Esophagus muscularis mucosa (tissue), 4 donors: ENCODE measurements around the gene PQBP1. TPM values are rescaled to one million over a fixed set of nuclear protein-coding genes. Genes with fewer than 3 reads are reported as not detected.

Experiments
- DNase-seq: peaks from one replicate; pipeline ENCODE4 v3.0.0-alpha.2; 2017; ENCODE audit errors: extremely low spot score
- H3K27ac ChIP-seq, 4 donors: fragments of 200-600 bp; sonication (generic); replicated peaks in 1 of 4; 1 replicate in 3 of 4; 2 replicates in 1 of 4; pipeline ENCODE4 v1.5.1; 2016 to 2019; ENCODE audit warnings: mild to moderate bottlenecking in 1 of 4
- H3K27me3 ChIP-seq, 4 donors: fragments of 200-600 bp; sonication (generic); one replicate each; pipeline versions ENCODE4 v1.5.1 to v1.6.0; 2016 to 2019
- H3K36me3 ChIP-seq, 4 donors: fragments of 200-600 bp; sonication (generic); one replicate each; pipeline ENCODE4 v1.5.1; 2016 to 2019
- H3K4me1 ChIP-seq, 4 donors: fragments of 200-600 bp; sonication (generic); one replicate each; pipeline ENCODE4 v1.5.1; 2016 to 2019
- H3K4me3 ChIP-seq, 4 donors: fragments of 200-600 bp; sonication (generic); 1 replicate in 2 of 4; 2 replicates in 2 of 4; pipeline ENCODE4 v1.5.1; 2016 to 2019; ENCODE audit warnings: mild to moderate bottlenecking in 4 of 4, moderate library complexity in 1 of 4
- H3K9me3 ChIP-seq, 4 donors: fragments of 200-600 bp; sonication (generic); 1 replicate in 3 of 4; 2 replicates in 1 of 4; pipeline ENCODE4 v1.5.1; 2016 to 2019
- EP300 ChIP-seq: sonication (generic); formaldehyde crosslinking; IDR thresholded peaks from one replicate; pipeline ENCODE4 v1.6.1; 2017; ENCODE audit warnings: antibody characterized with exemption
- POLR2A ChIP-seq: fragments of 450-650 bp; IDR thresholded peaks from one replicate; pipeline ENCODE4 v1.6.1; 2017; ENCODE audit warnings: antibody characterized with exemption, moderate library complexity, mild to moderate bottlenecking, low read depth
- POLR2AphosphoS5 ChIP-seq, 2 donors: sonication (generic); formaldehyde crosslinking; IDR thresholded peaks; one replicate each; pipeline ENCODE4 v1.6.1; 2017; ENCODE audit warnings: antibody characterized with exemption in 2 of 2
- WGBS: methylation state at CpG from one replicate; pipeline ENCODE4 v1.1.5; 2018; 5-methylcytosine and 5-hydroxymethylcytosine counted together
- intact Hi-C: fragments of 100-400 bp; cut with DNase I; formaldehyde crosslinking; loops from one replicate; pipeline ENCODE4 v1.15.1; 2023
- total RNA-seq, 4 donors: library from RNA; depleted of rRNA; stranded (reverse); fragments of >200 nt; gene quantifications; one replicate each; pipeline versions ENCODE4 v1.1.0 to v1.2.1, GENCODE V29; 2016
- TF ChIP-seq, protein P1 (sequence below), 3 experiments: fragments of 200-600 bp in 2 of 3; fragments of 450-650 bp in 1 of 3; sonication (generic) in 2 of 3; IDR thresholded peaks; one replicate each; pipeline ENCODE4 v1.5.1; 2017 to 2019; ENCODE audit warnings: antibody characterized with exemption in 3 of 3, mild to moderate bottlenecking in 2 of 3, moderate library complexity in 1 of 3

Gene PQBP1
- total RNA-seq, 4 donors from 2014 or later = 53.6 to 81.3 (median 72.0) TPM

DNA sequence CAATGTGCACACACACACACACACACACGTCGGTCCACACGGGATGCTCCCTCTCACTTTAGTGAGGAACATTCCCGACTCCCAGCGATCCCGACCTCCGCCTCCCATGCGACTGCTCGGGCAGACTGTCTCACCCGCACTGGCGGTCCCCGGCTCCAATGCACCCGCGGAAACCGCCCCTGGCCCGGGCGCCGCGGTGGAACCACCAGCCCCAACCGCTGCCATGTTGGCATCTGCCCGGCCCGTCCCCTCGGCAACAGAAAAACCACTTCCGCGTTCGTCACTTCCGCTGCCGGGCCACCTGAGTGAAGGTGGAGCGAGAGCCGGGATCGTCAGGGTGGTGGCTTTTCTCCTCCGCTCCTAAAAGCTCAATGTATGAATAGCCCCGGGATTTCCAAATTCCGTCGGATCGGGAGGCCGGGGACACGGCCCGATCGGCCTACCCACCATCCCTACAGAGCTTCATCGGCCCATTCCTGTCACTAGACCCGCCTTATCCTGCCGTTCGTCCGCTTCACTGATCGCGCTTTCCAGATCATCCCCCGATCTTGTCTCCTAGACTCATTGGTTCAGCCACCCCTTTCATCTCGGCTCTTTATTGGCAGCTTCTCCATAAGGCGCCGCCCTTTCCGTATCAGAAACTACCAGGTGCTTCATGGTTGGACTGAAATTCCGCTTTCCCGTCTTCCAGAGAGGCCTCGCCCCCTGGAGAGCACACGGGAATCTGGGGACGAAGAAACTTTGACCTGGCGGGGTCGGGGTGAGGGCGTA is 13.9 kb downstream of the PQBP1 start, which contains the start of gene SLC35A2:
TSS of gene SLC35A2 (minus strand) at position 235 of the 771 bp plus-strand sequence. CDS start at position 225, 10 bp downstream.
- H3K9me3 ChIP-seq = no peaks in the 10 kb centered on the region
- peak within 1 kb of the TSS; percentile 78 to 84 (median 80) for H3K27ac ChIP-seq
- peaks cover 5 to 23% (median 17%) of the 10 kb centered on the region in 4 donors for H3K4me1 ChIP-seq
- TF ChIP-seq POLR2A = peak; percentile 45
- TF ChIP-seq EP300 = no peak
- TF ChIP-seq, protein P1, sequence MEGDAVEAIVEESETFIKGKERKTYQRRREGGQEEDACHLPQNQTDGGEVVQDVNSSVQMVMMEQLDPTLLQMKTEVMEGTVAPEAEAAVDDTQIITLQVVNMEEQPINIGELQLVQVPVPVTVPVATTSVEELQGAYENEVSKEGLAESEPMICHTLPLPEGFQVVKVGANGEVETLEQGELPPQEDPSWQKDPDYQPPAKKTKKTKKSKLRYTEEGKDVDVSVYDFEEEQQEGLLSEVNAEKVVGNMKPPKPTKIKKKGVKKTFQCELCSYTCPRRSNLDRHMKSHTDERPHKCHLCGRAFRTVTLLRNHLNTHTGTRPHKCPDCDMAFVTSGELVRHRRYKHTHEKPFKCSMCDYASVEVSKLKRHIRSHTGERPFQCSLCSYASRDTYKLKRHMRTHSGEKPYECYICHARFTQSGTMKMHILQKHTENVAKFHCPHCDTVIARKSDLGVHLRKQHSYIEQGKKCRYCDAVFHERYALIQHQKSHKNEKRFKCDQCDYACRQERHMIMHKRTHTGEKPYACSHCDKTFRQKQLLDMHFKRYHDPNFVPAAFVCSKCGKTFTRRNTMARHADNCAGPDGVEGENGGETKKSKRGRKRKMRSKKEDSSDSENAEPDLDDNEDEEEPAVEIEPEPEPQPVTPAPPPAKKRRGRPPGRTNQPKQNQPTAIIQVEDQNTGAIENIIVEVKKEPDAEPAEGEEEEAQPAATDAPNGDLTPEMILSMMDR (IDR thresholded peaks at IDR 0.05) = peak in 1 of 3 experiments; percentile 10
- TF ChIP-seq POLR2AphosphoS5 (IDR thresholded peaks at IDR 0.05) = peak; percentile 84 to 91
- WGBS = 41% methylated on average over 40 of the region's 60 CpGs
- H3K27me3 ChIP-seq = no peaks in the 10 kb centered on the region
- intact Hi-C loops = no loop called here
- DNase-seq = no peak
- peaks cover 0 to 29% (median 15%) of the 10 kb centered on the region in 4 donors for H3K36me3 ChIP-seq
- H3K4me3 ChIP-seq = peak within 1 kb of the TSS; percentile 59 to 80 (median 64)

DNA sequence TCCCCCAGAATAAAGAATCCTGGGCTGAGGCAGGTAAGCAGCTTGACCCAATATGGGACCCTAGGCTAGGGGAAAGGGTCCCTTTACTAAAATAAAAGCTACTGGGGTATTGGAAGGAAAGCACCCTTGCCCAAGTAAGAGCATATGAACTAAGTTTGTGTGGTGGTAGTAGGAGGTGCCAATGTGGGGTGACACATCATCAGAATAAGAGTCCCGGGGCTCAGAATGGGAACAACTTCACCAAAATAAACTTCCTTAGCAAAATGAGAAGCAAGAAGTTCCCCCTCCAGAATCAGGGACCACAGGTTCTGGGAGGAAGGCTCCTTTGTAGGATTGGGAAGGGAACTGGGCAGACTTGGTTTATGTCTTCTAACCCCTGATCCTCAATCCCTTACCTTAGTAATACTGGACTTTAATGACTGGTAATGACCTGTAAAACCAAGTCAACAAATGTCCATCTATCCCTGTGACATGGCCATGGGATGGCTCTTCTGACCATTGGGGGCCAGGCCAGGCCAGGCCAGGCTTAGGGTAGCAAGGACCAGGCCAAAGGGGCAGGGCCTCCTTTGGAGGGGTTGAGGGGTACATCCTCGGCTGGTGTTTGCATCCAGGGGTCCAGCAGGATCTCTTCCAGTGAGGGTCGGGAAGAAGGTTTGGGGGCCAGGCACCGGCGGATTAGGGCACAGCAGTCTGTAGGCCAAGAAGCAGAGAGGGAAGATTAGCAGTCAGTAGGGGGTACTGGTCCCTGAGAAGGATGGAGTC is 16.1 kb downstream of the PQBP1 start:
- WGBS = 85% methylated on average over 5 of the region's 5 CpGs
- Histone ChIP-seq H3K4me1 (peaks cover 9 to 38% (median 35%) of the 10 kb centered on the region in 4 donors), H3K9me3 (no peaks in the 10 kb centered on the region), H3K27me3 (no peaks in the 10 kb centered on the region), H3K27ac (no peak overlapping the region), H3K36me3 (peaks cover 0 to 20% (median 12%) of the 10 kb centered on the region in 4 donors), H3K4me3 (no peak overlapping the region)
- no peak for DNase-seq
- TF ChIP-seq EP300 (no peak), POLR2AphosphoS5 (IDR thresholded peaks at IDR 0.05) (no peak), POLR2A (no peak)
- TF ChIP-seq, protein P1 (IDR thresholded peaks at IDR 0.05) = no peak
- intact Hi-C loops = no loop called here

DNA sequence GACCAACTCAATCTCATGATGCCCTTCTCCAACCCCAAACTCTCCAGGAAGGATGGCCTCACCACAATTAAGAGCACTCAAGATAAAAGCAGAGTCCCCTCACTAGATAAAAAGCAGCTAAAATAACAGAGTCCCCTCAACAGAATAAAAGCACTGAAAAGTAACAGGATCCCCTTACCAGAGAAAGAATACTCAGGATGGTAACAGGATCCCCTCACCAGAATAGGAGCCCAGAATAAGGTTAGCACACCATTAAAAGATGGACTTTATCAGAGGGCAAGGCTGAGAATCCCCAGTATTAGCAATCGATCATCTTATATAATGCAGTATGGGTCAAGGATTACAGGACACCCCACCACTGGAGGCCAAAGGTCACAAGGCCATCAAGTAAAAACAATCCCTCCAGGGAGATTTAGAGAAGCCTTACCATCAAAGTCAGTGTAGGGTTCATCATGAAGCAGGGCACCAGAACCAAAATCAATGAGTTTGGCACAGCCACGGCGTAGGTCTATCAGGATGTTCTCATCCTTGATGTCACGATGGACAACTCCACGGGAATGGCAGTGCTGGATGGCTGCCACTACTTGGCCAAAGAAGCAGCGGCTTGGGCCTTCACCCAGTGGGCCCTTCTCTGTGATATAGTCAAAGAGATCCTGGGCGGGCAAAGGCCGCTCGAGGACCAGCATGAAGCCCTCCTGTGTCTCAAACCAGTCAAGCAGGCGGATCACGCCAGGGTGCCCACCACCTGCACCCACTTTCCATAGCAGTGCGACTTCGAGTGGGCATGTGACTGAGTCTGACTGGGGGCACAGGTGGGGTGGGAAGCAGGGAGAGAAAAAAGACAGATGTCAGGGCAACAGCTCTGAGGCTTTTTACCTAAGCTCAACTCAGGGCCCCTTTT is 17.1 kb downstream of the PQBP1 start:
- TF ChIP-seq, protein P1 (IDR thresholded peaks at IDR 0.05) = no peak
- TF ChIP-seq POLR2A (no peak), POLR2AphosphoS5 (IDR thresholded peaks at IDR 0.05) (no peak), EP300 (no peak)
- 84% methylated on average over 10 of the region's 13 CpGs for WGBS
- H3K9me3 ChIP-seq = no peaks in the 10 kb centered on the region
- peaks cover 0 to 20% (median 12%) of the 10 kb centered on the region in 4 donors for H3K36me3 ChIP-seq
- intact Hi-C loops = no loop called here
- DNase-seq = no peak
- no peak overlapping the region for H3K4me3 ChIP-seq
- H3K27ac ChIP-seq = no peak overlapping the region
- no peaks in the 10 kb centered on the region for H3K27me3 ChIP-seq
- peaks cover 9 to 46% (median 40%) of the 10 kb centered on the region in 4 donors for H3K4me1 ChIP-seq
